Mucosa of descending colon (tissue), 3 donors: ENCODE measurements around the gene KLRG1. TPM values are rescaled to one million over a fixed set of nuclear protein-coding genes. Genes with fewer than 3 reads are reported as not detected.
A peak's percentile ranks its signal among the peaks of the same experiment; 100 is the strongest.

Experiments used
- ATAC-seq: fragments of 200-7000 bp; cut with Tn5 transposase; one replicate; pipeline ENCODE4 v1.9.1; 2020; ENCODE audit warnings: mild to moderate bottlenecking, moderate library complexity
- DNase-seq, 3 donors: peaks; one replicate each; pipeline ENCODE4 v3.0.0-alpha.2; 2020
- H3K36me3 ChIP-seq: fragments of 200-600 bp; one replicate; pipeline ENCODE4 v1.8.0; 2021; ENCODE audit warnings: low read depth, mild to moderate bottlenecking
- H3K4me1 ChIP-seq: fragments of 200-600 bp; one replicate; pipeline ENCODE4 v1.8.0; 2021; ENCODE audit warnings: low read depth, mild to moderate bottlenecking
- H3K4me3 ChIP-seq: fragments of 200-600 bp; one replicate; pipeline ENCODE4 v1.8.0; 2021; ENCODE audit warnings: mild to moderate bottlenecking
- H3K9me3 ChIP-seq: fragments of 200-600 bp; one replicate; pipeline ENCODE4 v1.8.0; 2021; ENCODE audit warnings: mild to moderate bottlenecking
- intact Hi-C, 2 donors: fragments of 100-400 bp; cut with DNase I in 1 of 2; cut with micrococcal nuclease in 1 of 2; formaldehyde crosslinking; loops; one replicate each; pipeline versions ENCODE4 v1.11.0 to v1.11.1; 2022; cut with DNase I, micrococcal nuclease
- total RNA-seq, 3 donors: library from RNA; stranded (reverse); fragmentation: NEBNext Ultra II Directional in 2 of 3; extraction: Animal tissue kit (Norgen Biotek cat#: 25700) in 2 of 3; gene quantifications; one replicate each; pipeline versions ENCODE4 v1.2.1 to v1.2.4, GENCODE V29; 2021 to 2023
- TF ChIP-seq, protein P1 (sequence below): fragments of 200-600 bp; IDR thresholded peaks from one replicate; pipeline ENCODE4 v1.8.0; 2022; ENCODE audit warnings: antibody characterized with exemption, mild to moderate bottlenecking
- donor health status: DM: no; HTN: no; CAD: no; lungs with moderate emphysema.
- donor health status: DM: no; HTN: no; CAD: no.
- donor health status: DM: no; HTN: yes; CAD: no.

Gene KLRG1
- total RNA-seq, 3 donors from 2014 or later, result 1.1 to 4.1 (median 3.0) TPM

DNA sequence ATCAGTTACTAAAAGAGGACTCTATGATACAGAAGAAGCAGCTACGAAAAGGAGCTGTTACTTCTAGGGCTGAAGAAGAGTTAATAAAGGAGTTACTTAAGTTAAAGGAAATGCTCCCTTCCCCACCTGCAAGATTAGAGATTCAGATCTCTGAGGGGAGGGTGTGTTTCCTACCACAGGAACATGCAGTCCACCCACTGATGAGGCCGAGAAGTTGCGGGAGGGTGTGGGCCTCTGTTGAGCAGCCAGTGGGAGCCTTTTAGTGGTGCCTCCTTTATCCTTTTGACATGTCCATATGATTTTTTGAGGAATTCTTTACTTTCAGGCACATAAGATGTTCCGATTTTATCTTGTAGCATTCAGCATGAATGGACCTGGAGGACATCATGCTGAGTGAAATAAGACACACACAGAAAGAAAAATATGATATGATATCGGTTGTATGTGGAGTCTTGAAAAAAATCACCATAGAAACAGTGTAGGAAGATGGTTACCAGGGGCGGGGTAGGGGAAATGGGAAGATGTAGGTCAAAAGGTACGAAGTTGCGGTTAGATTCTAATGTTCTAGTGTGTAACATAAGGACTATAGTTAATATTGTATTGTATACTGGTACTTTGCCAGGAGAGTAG is 35.5 kb upstream of the KLRG1 start:
- no peaks in the 10 kb centered on the region for H3K4me1 ChIP-seq
- TF ChIP-seq, protein P1, sequence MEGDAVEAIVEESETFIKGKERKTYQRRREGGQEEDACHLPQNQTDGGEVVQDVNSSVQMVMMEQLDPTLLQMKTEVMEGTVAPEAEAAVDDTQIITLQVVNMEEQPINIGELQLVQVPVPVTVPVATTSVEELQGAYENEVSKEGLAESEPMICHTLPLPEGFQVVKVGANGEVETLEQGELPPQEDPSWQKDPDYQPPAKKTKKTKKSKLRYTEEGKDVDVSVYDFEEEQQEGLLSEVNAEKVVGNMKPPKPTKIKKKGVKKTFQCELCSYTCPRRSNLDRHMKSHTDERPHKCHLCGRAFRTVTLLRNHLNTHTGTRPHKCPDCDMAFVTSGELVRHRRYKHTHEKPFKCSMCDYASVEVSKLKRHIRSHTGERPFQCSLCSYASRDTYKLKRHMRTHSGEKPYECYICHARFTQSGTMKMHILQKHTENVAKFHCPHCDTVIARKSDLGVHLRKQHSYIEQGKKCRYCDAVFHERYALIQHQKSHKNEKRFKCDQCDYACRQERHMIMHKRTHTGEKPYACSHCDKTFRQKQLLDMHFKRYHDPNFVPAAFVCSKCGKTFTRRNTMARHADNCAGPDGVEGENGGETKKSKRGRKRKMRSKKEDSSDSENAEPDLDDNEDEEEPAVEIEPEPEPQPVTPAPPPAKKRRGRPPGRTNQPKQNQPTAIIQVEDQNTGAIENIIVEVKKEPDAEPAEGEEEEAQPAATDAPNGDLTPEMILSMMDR, result no peak
- H3K9me3 ChIP-seq, result no peaks in the 10 kb centered on the region
- ATAC-seq (no peak), DNase-seq (peak; percentile 19 to 55 (median 33))
- H3K36me3 ChIP-seq, result no peaks in the 10 kb centered on the region
- intact Hi-C loops, result no loop called here
- no peak overlapping the region for H3K4me3 ChIP-seq

DNA sequence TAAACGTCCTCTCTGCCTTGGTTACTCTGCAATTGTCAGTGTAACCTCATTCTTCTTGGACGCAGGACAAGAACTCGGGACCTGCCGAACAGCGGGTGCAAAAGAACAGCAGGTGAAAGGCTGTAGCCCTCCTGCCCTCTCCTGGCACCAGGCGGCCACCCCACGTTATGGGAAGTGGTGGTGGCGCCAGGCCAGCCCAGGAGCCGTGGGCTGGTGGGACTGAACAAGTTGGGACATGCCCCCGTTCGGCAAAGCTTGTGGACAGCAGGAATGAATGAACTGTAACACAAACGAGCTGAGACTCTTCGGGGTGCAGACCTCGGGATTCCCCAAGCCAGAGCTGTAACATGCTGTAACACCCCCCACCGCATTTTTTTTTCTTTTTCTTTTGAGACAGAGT is 33.3 kb upstream of the KLRG1 start:
- TF ChIP-seq, protein P1, result no peak
- no peak for ATAC-seq
- Histone ChIP-seq H3K4me3 (no peak overlapping the region), H3K4me1 (no peaks in the 10 kb centered on the region), H3K36me3 (no peaks in the 10 kb centered on the region), H3K9me3 (no peaks in the 10 kb centered on the region)
- no peak for DNase-seq
- intact Hi-C loops, result no loop called here

DNA sequence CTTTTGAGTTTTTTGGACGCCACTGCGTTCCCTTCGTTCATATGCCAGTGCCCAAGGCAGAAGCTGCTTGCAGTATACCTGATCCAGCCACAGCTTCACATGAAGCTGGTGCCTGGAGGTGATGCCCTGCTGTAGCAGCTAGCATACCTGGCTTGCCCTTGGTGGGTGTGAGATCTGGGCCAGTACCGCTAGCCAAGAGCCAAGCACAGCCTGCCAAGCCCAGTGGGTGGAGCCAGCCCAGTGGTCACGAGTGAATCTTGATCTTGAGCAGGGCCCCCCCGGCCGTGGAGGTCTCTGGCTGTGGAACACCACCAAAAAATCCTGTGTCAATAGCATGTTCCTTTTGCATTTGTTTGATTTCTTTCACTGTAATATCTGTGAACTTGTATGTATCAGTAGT is 32.6 kb upstream of the KLRG1 start:
- DNase-seq (no peak), ATAC-seq (no peak)
- no peak overlapping the region for H3K4me3 ChIP-seq
- H3K9me3 ChIP-seq, result no peaks in the 10 kb centered on the region
- intact Hi-C loops, result no loop called here
- no peaks in the 10 kb centered on the region for H3K4me1 ChIP-seq
- no peaks in the 10 kb centered on the region for H3K36me3 ChIP-seq
- TF ChIP-seq, protein P1, result no peak

DNA sequence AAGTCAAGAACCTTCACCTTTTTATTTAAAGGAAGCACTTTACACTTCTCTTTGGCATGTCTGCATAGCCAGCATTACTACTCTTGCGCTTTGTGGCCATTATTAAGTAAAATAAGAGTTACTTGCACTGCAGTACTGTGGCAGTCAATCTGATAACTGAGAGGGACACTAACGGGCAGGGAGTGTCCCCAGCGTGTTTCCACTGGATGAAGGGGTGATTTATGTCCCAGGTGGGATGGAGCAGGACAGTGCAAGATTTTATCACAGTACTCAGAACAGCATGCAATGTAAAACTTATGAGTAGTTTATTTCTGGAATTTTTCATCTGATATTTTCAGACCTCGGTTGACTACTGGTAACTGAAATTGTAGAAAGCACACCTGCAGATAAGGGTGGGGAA is 31.8 kb upstream of the KLRG1 start:
- intact Hi-C loops, result no loop called here
- no peaks in the 10 kb centered on the region for H3K36me3 ChIP-seq
- DNase-seq (no peak), ATAC-seq (no peak)
- no peak overlapping the region for H3K4me3 ChIP-seq
- no peaks in the 10 kb centered on the region for H3K9me3 ChIP-seq
- TF ChIP-seq, protein P1, result no peak
- no peaks in the 10 kb centered on the region for H3K4me1 ChIP-seq

DNA sequence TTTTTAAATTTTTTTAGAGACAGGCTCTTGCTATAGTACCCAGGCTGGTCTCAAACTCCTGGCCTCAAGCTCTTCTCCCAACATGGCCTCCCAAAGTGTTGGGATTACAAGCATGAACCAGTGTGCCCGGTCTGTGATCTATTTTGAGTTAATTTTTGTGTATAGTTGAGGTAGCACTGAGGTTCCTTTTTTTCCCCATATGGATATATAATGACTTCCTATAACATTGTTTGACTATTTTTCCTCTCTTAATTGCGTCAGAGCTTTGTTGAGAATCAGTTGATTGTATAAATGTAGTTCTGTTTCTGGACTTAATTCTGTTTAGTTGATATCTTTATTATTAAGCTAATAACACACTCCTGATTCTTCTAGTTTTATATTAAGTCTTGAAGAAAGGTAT is 31.3 kb upstream of the KLRG1 start:
- intact Hi-C loops, result no loop called here
- TF ChIP-seq, protein P1, result no peak

DNA sequence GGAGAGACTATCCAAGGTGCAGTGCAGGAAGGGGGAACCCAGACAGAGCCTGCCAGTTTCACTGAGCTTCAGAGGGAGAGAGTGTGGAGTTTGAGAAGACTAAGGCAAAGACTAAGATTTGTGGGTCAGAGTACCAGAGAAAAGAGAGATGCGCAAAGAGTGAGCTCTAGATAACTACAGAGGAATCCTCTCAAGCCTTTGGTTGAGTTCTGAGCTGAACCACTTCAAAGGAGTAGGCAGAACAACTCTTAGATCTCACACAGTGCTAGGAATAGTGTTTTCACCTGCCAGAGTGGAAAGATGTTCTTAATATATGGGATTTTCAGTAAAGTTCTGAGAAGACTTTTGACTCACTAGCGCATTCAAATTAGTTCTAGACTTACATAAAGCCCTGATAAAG is 29.2 kb upstream of the KLRG1 start:
- Histone ChIP-seq H3K4me1 (no peaks in the 10 kb centered on the region), H3K9me3 (no peaks in the 10 kb centered on the region), H3K4me3 (no peak overlapping the region), H3K36me3 (no peaks in the 10 kb centered on the region)
- TF ChIP-seq, protein P1, result no peak
- intact Hi-C loops, result no loop called here
- ATAC-seq (peak; percentile 40), DNase-seq (no peak)

More for the DNA sequence above, 31.3 kb upstream of the KLRG1 start:
- H3K36me3 ChIP-seq, result no peaks in the 10 kb centered on the region
- H3K9me3 ChIP-seq, result no peaks in the 10 kb centered on the region
- H3K4me3 ChIP-seq, result no peak overlapping the region
- ATAC-seq (no peak), DNase-seq (no peak)
- H3K4me1 ChIP-seq, result no peaks in the 10 kb centered on the region
